Loucy (cell line): ENCODE results near the gene CPXM2.

ENCODE experiments used
- CTCF ChIP-seq: fragments of 200-600 bp; sonication (generic); conservative IDR thresholded peaks from 2 replicates; pipeline ENCODE4 v1.5.1; 2014; ENCODE audit warnings: mild to moderate bottlenecking, antibody characterized with exemption, low read length
- EZH2phosphoT487 ChIP-seq: fragments of 200-600 bp; IDR thresholded peaks from 2 replicates; pipeline ENCODE4 v1.6.1; 2018; ENCODE audit warnings: antibody characterized with exemption, mild to moderate bottlenecking, moderate library complexity, borderline replicate concordance

GRCh38 chr10:123715546-123715945 is 176.1 kb downstream of the CPXM2 start:
- TF ChIP-seq CTCF (no peak), EZH2phosphoT487 (no peak)
